Activated CD4-positive, alpha-beta T cell treated with anti-CD3 and anti-CD28 coated beads, Interleukin-2, amount 50 U/mL, for 48 hours (primary cell): ENCODE results near the gene ERO1B.

Experiments
- DNase-seq, 2 experiments: peaks; one replicate each; pipeline ENCODE4 v3.0.0-alpha.2; 2020

The ERO1B gene

GRCh38 chr1:236176337-236177336 lies 105.1 kb downstream of the ERO1B start:
- no peak for DNase-seq

- DNase-seq, result no peak
Observed at GRCh38 chr1:236175642-236176336, 106.0 kb downstream of the ERO1B start.

DNA sequence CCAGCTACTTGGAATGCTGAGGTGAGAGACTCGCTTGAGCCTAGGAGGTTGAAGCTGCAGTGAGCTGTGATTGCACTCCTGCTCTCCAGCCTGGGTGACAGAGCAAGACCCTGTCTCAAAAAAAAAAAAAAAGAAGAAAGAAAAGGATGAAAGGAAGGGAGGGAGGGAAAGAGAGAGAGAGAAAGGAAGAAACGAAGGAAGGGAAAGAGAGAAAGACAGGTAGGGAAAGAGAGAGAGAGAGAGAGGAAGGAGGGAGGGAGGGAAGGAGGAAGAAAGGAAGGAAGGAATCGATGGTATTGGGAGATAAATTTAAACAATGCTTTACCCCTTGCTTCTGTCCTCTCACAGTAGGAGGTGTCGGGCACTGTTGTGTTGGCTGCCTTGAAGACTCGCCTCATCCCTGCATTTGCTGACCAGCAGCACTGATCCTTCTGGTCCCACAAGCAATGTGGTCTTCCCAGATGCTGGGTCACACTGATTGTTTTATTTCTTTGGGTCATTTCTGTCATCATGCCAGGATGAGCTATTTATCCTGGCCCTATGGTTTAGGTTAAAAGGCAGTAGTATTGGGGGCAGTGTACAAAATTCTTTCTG lies 108.5 kb downstream of the ERO1B start:
- DNase-seq, result no peak

DNA sequence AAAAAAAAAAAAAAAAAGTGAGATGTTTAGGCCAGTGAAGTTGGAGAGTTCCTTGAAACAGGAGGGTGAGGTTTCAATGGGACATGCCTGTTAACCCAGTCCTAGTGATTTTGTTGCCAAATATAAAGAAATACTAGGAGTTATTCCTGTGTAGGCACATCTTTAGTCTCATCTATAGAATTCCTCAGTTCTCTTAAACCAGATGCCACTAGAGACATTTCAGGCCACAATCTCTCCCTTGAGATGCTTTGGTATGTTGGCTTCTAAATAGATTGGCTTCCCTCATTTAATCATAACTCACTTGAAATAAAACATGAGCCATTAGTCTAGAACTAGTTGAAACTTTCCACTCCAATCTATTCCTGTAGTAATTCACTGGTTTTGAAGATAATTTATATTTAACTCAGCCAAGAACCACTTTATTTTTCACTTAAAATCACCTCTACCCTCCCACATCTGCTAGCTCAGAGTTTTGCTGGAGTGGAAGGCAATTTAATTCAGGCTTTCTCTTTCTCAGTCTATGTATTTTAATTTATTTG lies 109.6 kb downstream of the ERO1B start:
- no peak for DNase-seq

GRCh38 chr1:236168716-236169429 lies 112.9 kb downstream of the ERO1B start:
- peak; percentile 31 to 44 for DNase-seq

DNA sequence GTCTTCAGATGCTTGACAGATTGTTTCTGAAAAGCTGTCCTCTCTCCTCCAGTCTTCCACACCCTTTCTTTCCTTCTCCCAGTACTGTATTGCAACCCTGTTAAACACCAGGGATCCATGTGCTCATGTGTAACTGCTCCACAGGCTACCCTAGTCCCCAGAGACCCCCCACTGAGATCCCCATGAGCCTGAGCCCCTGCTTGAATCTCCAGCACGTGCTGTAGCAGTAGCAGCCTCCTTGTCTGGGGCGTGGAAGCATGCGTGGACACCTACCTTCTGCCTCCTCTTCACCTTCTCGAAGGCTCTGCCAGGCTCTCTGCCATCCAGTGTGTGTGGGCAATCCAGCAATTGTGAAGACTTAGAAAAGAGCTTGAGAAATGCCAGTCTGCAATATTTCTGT lies 114.2 kb downstream of the ERO1B start:
- DNase-seq, result no peak

GRCh38 chr1:236167154-236167553 lies 114.6 kb downstream of the ERO1B start:
- no peak for DNase-seq

DNA sequence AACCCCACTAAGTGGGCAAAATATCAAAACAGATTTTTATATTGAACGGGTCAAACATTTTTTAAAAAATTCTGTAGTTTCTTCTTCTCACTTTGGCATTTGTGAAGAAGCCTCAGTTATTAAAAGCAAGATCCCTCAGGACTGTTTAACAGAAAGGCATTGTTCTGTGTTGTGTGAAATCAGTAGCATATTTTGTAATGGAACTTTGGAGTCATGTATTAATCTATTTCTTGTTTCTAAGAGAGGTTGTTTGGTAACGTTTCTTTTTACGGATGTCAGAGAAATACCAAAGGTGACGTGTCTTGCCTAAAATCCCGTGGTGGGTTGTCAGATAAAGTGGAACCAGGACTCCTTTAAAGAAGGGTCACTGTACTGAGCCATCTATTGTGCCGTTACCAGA lies 115.7 kb downstream of the ERO1B start:
- no peak for DNase-seq
